Measurements from ENCODE around the gene TJP1.
"Not testable (repeated sequence)": the region's sequence is repeated elsewhere in the genome, so short reads cannot be mapped to it uniquely, and the experiment has no call there.

DNA sequence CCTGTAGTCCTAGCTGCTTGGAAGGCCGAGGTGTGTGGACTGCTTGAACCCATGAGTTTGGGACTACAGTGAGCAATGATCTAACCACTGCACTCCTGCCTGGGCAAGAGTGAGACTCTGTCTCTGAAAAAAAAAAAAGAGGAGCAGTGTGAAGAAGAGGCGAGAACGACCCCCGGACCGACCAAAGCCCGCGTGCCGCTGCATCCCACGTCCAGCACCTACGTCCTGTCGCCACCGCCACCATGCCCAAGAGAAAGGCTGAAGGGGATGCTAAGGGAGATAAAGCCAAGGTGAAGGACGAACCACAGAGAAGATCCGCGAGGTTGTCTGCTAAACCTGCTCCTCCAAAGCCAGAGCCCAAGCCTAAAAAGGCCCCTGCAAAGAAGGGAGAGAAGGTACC lies 91.8 kb downstream of the TJP1 start:
- TF ChIP-seq, protein P1, sequence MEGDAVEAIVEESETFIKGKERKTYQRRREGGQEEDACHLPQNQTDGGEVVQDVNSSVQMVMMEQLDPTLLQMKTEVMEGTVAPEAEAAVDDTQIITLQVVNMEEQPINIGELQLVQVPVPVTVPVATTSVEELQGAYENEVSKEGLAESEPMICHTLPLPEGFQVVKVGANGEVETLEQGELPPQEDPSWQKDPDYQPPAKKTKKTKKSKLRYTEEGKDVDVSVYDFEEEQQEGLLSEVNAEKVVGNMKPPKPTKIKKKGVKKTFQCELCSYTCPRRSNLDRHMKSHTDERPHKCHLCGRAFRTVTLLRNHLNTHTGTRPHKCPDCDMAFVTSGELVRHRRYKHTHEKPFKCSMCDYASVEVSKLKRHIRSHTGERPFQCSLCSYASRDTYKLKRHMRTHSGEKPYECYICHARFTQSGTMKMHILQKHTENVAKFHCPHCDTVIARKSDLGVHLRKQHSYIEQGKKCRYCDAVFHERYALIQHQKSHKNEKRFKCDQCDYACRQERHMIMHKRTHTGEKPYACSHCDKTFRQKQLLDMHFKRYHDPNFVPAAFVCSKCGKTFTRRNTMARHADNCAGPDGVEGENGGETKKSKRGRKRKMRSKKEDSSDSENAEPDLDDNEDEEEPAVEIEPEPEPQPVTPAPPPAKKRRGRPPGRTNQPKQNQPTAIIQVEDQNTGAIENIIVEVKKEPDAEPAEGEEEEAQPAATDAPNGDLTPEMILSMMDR (IDR thresholded peaks at IDR 0.05), result not testable (repeated sequence)
- not testable (repeated sequence) for TF ChIP-seq POLR2A (IDR thresholded peaks at IDR 0.05)
